GM12801 (cell line): ENCODE data around the gene MGAT4A.

Experiments used
- CTCF ChIP-seq: IDR thresholded peaks from one replicate; pipeline ENCODE4 v1.5.1; 2011; ENCODE audit warnings: control low read depth; ENCODE audit not compliant: insufficient read length; ENCODE audit errors: extremely low read depth

Gene MGAT4A

GRCh38 chr2:98731041-98731893, at the start of gene MGAT4A:
Gene MGAT4A, minus strand, starts transcription at chr2:98731132. Its CDS starts 4,800 bp downstream, at chr2:98726332.
- no peak for TF ChIP-seq CTCF

- no peak for TF ChIP-seq CTCF
These were observed 48.0 kb upstream of the MGAT4A start for GRCh38 chr2:98778741-98779483.

- TF ChIP-seq CTCF, result no peak
These were observed 47.2 kb upstream of the MGAT4A start for GRCh38 chr2:98778151-98778550.

GRCh38 chr2:98777710-98778109, 46.8 kb upstream of the MGAT4A start:
- TF ChIP-seq CTCF, result no peak

GRCh38 chr2:98777076-98777475, 46.1 kb upstream of the MGAT4A start:
- TF ChIP-seq CTCF, result no peak

GRCh38 chr2:98776136-98776535, 45.2 kb upstream of the MGAT4A start:
- TF ChIP-seq CTCF, result no peak

GRCh38 chr2:98775146-98775986, 44.4 kb upstream of the MGAT4A start:
- TF ChIP-seq CTCF, result no peak
